ENCODE results near the gene ZNF441.
"Not testable (repeated sequence)": the region's sequence is repeated elsewhere in the genome, so short reads cannot be mapped to it uniquely, and the experiment has no call there.

- not testable (repeated sequence) for TF ChIP-seq IRF2 (CRISPR knock-in tag; IDR thresholded peaks at IDR 0.05; ENCODE audit: borderline replicate concordance, low read depth); CTCF (IDR thresholded peaks at IDR 0.05); KAT7 (CRISPR knock-in tag; IDR thresholded peaks at IDR 0.05; ENCODE audit: borderline replicate concordance); SP1 (CRISPR knock-in tag; conservative IDR thresholded peaks at IDR 0.05); NR2C2 (CRISPR knock-in tag; IDR thresholded peaks at IDR 0.05); E2F4 (CRISPR knock-in tag; IDR thresholded peaks at IDR 0.05; ENCODE audit: borderline replicate concordance, low read depth); MAX (CRISPR knock-in tag; IDR thresholded peaks at IDR 0.05)
These were observed 62.4 kb downstream of the ZNF441 start for GRCh38 chr19:11828957-11829876.
